Neural crest cell (in vitro differentiated cells): ENCODE data around the gene UQCRFS1. TPM values are rescaled to one million over a fixed set of nuclear protein-coding genes. Genes with fewer than 3 reads are reported as not detected.
A peak's percentile ranks its signal among the peaks of the same experiment; 100 is the strongest.

Source experiments
- DNase-seq: peaks from one replicate; pipeline ENCODE4 v3.0.0; 2021; ENCODE audit warnings: low read depth, mixed read lengths, low spot score
- H3K27ac Mint-ChIP-seq: one replicate; pipeline ENCODE4 v1.8.0; 2021; ENCODE audit warnings: mild to moderate bottlenecking, mixed read lengths; ENCODE audit not compliant: unreplicated experiment
- H3K27me3 Mint-ChIP-seq: 2 replicates; pipeline ENCODE4 v1.8.0; 2021; ENCODE audit warnings: low read depth, mild to moderate bottlenecking, mixed read lengths
- H3K36me3 Mint-ChIP-seq: 2 replicates; pipeline ENCODE4 v1.8.0; 2021; ENCODE audit warnings: low read depth, mild to moderate bottlenecking, mixed read lengths
- H3K4me1 Mint-ChIP-seq: 2 replicates; pipeline ENCODE4 v1.8.0; 2021; ENCODE audit warnings: mixed read lengths
- H3K4me3 Mint-ChIP-seq: one replicate; pipeline ENCODE4 v1.8.0; 2021; ENCODE audit warnings: mild to moderate bottlenecking, mixed read lengths
- H3K9me3 Mint-ChIP-seq: 2 replicates; pipeline ENCODE4 v1.8.0; 2021; ENCODE audit warnings: mixed read lengths
- CTCF ChIP-seq: fragments of 200-600 bp; sonication (generic); conservative IDR thresholded peaks from 2 replicates; pipeline ENCODE4 v1.5.0; 2021; ENCODE audit warnings: antibody characterized with exemption, mild to moderate bottlenecking
- long read RNA-seq: library from polyadenylated mRNA; unstranded; transcript quantifications from one replicate; pipeline ENCODE4 v2.0.0, GENCODE V29; 2020
- total RNA-seq: library from RNA; stranded (reverse); gene quantifications from 2 replicates; pipeline ENCODE4 v1.2.1, GENCODE V29; 2021

The UQCRFS1 gene
- 34.8 and 36.1 TPM in 2 replicates for total RNA-seq
- long read RNA-seq, transcript UQCRFS1-201 (2 exons, 3,475 nt) = major isoform, 243 of 247 reads
- long read RNA-seq, partial matches to known transcripts = 0 of 247 reads
- long read RNA-seq, other reads (novel, unspliced or antisense) = 4 of 247 reads

GRCh38 chr19:29212648-29213573 lies at the start of gene UQCRFS1:
Gene UQCRFS1 (minus strand): TSS chr19:29213151. CDS start chr19:29213118, 33 bp downstream.
- H3K4me3 Mint-ChIP-seq = peak within 1 kb of the TSS; percentile 88
- H3K9me3 Mint-ChIP-seq = peaks cover 3% of the 10 kb centered on the region
- peaks cover 26% of the 10 kb centered on the region for H3K27me3 Mint-ChIP-seq
- peak within 1 kb of the TSS; percentile 93 for H3K27ac Mint-ChIP-seq
- no peak for TF ChIP-seq CTCF
- peaks cover 13% of the 10 kb centered on the region for H3K36me3 Mint-ChIP-seq
- H3K4me1 Mint-ChIP-seq = peaks cover 26% of the 10 kb centered on the region
- peak; percentile 85 for DNase-seq

GRCh38 chr19:29262085-29262484 lies 49.1 kb upstream of the UQCRFS1 start:
- Mint-ChIP-seq H3K27me3 (peaks cover 14% of the 10 kb centered on the region), H3K27ac (no peak overlapping the region), H3K36me3 (no peaks in the 10 kb centered on the region), H3K9me3 (no peaks in the 10 kb centered on the region), H3K4me3 (no peak overlapping the region), H3K4me1 (peaks cover 5% of the 10 kb centered on the region)
- no peak for DNase-seq
- no peak for TF ChIP-seq CTCF

- Mint-ChIP-seq H3K27me3 (peaks cover 11% of the 10 kb centered on the region), H3K27ac (no peak overlapping the region), H3K36me3 (no peaks in the 10 kb centered on the region), H3K9me3 (no peaks in the 10 kb centered on the region), H3K4me1 (peaks cover 5% of the 10 kb centered on the region), H3K4me3 (no peak overlapping the region)
- DNase-seq = peak; percentile 53
- peak; percentile 68 for TF ChIP-seq CTCF
These were observed 47.7 kb upstream of the UQCRFS1 start for GRCh38 chr19:29260477-29261317.

- DNase-seq = no peak
- Mint-ChIP-seq H3K27me3 (peaks cover 11% of the 10 kb centered on the region), H3K9me3 (no peaks in the 10 kb centered on the region), H3K36me3 (no peaks in the 10 kb centered on the region), H3K27ac (peak overlapping the region; percentile 19), H3K4me3 (no peak overlapping the region), H3K4me1 (peaks cover 5% of the 10 kb centered on the region)
- no peak for TF ChIP-seq CTCF
These were observed 46.9 kb upstream of the UQCRFS1 start for GRCh38 chr19:29259867-29260281.

- TF ChIP-seq CTCF = peak; percentile 29
- Mint-ChIP-seq H3K27ac (no peak overlapping the region), H3K4me1 (no peaks in the 10 kb centered on the region), H3K9me3 (no peaks in the 10 kb centered on the region), H3K4me3 (no peak overlapping the region), H3K36me3 (no peaks in the 10 kb centered on the region), H3K27me3 (peaks cover 11% of the 10 kb centered on the region)
- no peak for DNase-seq
These were observed 46.2 kb upstream of the UQCRFS1 start for GRCh38 chr19:29259153-29259552.
